Measurements from ENCODE around the gene ABAT.

Gene ABAT

DNA sequence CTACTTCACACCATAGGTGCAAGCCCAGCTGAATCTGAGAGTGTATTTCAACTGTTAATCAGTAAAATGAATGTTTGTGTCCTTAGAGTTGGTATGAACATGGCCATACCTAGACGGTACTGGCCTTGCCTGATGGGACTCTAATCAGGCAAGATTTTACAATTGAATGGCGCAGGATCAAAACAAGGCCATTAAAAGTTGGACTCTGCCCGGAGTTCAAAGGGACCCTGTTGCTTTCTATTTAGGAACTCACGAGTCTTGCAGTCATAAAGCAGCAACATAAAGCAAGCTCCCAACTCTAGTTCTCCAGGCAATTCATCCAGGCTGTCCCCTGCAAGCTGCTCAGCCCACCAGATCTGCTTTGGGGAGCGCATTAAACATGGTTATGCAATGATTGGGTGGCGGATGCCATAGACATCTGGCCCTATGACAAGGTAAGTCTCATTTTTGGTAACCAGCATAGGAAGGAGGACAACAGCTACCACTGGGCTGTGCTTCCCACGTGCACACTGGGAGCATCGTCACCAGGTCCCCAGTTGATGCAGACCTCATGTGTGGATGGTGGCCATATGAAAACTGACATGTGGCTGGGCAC lies 114.3 kb downstream of the ABAT start:
- no peak for TF ChIP-seq CTCF (IDR thresholded peaks at IDR 0.05; ENCODE audit: low read depth, low read length)
- H3K4me3 ChIP-seq (replicated peaks in 1 of 2; ENCODE audit: low read depth in 2 of 2, low read length in 2 of 2), result no peak overlapping the region
- DNase-seq (ENCODE audit: low read depth in 2 of 2), result no peak

DNA sequence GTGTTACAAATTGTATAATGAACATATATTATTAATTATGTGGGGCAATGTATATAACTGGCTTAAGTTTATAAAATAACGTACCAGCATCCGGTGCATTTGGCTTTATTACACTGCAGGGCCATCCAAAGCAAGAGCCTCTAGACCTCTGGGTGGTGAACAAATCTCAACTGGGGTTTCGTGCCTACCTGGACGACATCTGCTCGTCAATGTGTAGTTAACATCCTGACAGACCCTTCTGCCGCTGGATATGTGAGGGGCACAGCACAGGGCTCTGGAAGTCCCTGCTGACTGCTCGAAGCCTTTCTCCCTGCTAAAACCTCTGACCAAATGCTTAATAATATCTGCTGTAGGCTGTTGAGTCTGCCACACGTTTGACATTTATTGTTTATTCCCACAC lies 120.7 kb downstream of the ABAT start:
- H3K4me3 ChIP-seq (replicated peaks in 1 of 2; ENCODE audit: low read depth in 2 of 2, low read length in 2 of 2), result no peak overlapping the region
- TF ChIP-seq CTCF (IDR thresholded peaks at IDR 0.05; ENCODE audit: low read depth, low read length), result no peak
- no peak for DNase-seq (ENCODE audit: low read depth in 2 of 2)

GRCh38 chr16:8795818-8796217 lies 121.4 kb downstream of the ABAT start:
- no peak for TF ChIP-seq CTCF (IDR thresholded peaks at IDR 0.05; ENCODE audit: low read depth, low read length)
- DNase-seq (ENCODE audit: low read depth in 2 of 2), result no peak
- H3K4me3 ChIP-seq (replicated peaks in 1 of 2; ENCODE audit: low read depth in 2 of 2, low read length in 2 of 2), result no peak overlapping the region

DNA sequence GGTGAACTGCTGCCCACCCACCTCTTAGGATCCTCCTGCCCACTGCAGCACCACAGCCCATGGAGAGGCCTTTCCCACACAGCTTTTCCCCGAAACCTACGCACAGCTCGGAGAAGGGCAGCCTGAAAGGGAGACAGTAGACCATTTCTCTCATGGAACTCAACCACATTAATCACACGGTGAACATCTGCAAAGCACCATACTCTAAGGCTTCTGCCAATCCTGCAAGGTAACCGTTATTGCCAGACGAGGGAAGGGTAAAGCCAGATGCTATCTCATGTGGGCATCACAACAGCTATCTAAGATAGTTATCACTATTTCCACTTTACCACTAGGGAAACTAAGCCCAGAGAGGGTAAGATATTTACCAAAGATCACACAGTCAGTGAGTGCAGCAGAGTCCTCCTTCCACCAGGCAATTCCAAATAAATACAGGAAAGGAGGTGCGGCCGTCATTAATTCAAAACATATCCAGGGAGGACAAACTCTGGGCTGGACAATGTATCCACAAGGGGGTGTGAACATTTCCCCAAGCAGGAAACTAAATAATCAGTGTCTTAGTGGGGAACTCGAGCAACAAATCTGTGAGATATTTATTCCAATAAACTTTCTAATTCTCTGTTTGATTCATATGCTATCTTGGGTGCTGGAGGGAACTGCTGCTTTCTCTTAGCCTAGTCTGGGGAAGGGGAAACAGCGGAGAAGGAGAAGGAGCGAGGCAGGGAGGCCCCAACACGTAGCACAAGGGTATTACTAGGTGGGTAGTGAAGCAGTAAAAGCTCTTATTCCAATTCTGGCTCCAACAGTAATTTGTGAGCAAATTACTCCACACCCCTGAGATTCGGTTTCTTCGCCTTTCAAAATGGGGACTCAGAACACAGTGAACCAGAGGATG lies 122.3 kb downstream of the ABAT start:
- TF ChIP-seq CTCF (IDR thresholded peaks at IDR 0.05; ENCODE audit: low read depth, low read length), result no peak
- no peak for DNase-seq (ENCODE audit: low read depth in 2 of 2)

DNA sequence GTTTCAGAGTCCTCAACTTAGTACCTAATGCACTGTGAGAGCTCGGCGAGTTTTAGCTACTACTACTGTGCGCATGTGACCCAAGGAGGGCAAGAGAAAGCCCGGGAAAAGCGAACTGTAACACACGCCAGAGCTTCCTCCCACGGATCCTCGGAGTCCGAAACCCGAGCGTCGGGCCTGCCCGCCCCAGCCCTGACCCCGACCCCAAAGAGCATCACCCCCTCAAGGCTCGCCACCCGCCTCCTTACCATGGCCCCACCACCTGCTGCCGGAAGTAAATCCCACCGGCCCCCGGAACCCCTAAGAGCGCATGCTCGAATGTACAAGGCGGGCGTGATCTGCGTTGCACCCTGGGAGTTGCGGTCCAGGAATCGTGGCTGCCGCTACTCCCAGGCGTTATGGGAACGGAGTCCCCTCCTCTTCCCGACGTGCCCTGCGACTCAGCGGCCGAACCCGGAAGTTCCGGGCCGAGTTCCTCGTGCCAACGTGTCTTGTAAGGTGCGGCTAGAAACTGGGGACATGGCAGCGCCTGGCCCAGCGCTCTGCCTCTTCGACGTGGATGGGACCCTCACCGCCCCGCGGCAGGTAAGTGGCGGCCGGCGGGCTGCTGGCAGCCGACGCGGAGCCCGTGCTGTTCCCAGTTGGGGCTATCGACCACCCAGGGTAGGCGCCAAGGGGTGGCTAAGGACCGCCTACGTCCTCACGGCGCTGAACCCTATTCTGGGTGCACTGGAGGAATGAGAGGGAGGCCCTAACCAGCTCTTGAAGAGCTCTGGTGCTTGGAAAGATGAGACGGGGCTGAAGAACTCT lies 123.2 kb downstream of the ABAT start, which contains the start of the genes PMM2 and TMEM186:
Gene PMM2, plus strand, starts transcription at position 476 of the 810 bp plus-strand sequence. Its CDS starts 44 bp downstream, at position 520.
Gene TMEM186, minus strand, starts transcription at position 276 of the 810 bp plus-strand sequence. Its CDS starts 25 bp downstream, at position 251.
- DNase-seq (ENCODE audit: low read depth in 2 of 2), result peak; percentile 95 to 96
- peak within 1 kb of the TSS; percentile 85 to 98 for H3K4me3 ChIP-seq (replicated peaks in 1 of 2; ENCODE audit: low read depth in 2 of 2, low read length in 2 of 2)
- no peak for TF ChIP-seq CTCF (IDR thresholded peaks at IDR 0.05; ENCODE audit: low read depth, low read length)

More for the DNA sequence above, 122.3 kb downstream of the ABAT start:
- H3K4me3 ChIP-seq (replicated peaks in 1 of 2; ENCODE audit: low read depth in 2 of 2, low read length in 2 of 2), result peak overlapping the region; percentile 85 to 98

DNA sequence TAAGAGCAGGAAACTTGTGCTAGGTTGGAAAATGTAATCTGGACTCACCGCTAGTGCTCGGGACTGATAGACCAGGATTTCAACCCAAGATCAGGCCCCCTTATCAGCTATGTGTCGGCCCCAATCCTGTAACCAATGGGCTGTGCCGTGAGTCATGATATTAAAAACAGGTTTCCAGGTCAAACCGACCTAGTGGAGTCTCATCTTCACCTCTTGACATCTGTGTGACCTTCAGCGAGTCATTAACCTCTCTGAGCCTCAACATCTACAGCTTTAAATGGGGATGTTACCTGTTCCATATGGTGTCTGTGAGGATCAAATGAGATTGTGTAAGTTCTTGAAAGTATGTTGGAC lies 123.7 kb downstream of the ABAT start:
- TF ChIP-seq CTCF (IDR thresholded peaks at IDR 0.05; ENCODE audit: low read depth, low read length), result no peak
- H3K4me3 ChIP-seq (replicated peaks in 1 of 2; ENCODE audit: low read depth in 2 of 2, low read length in 2 of 2), result peak overlapping the region; percentile 85 to 98
- DNase-seq (ENCODE audit: low read depth in 2 of 2), result no peak

All from cardiac fibroblast (primary cell).